ENCODE data around the gene REM2.

Gene REM2

GRCh38 chr14:22870811-22871223 is 12.2 kb upstream of the REM2 start:
- intact Hi-C loops (cut with DNase I; ENCODE audit: low total_unique reads) = no loop called here
- Histone ChIP-seq H3K27ac (peak overlapping the region; percentile 96 to 99), H3K27me3 (no peaks in the 10 kb centered on the region), H3K4me1 (peaks cover 0 to 47% (median 38%) of the 10 kb centered on the region in 4 donors), H3K9me3 (no peaks in the 10 kb centered on the region), H3K4me3 (peak overlapping the region; percentile 78 to 97), H3K36me3 (peaks cover 27 to 28% (median 28%) of the 10 kb centered on the region in 3 donors)
- no peak for DNase-seq
- TF ChIP-seq CTCF (IDR thresholded peaks at IDR 0.05) = no peak

GRCh38 chr14:22871224-22872032 is 11.6 kb upstream of the REM2 start, which contains the start of gene LRP10:
Gene LRP10 (plus strand): TSS chr14:22871740. CDS start chr14:22872304, 564 bp downstream.
- H3K27me3 ChIP-seq = no peaks in the 10 kb centered on the region
- intact Hi-C loops (cut with DNase I; ENCODE audit: low total_unique reads) = no loop called here
- peaks cover 0 to 48% (median 40%) of the 10 kb centered on the region in 4 donors for H3K4me1 ChIP-seq
- peaks cover 33 to 34% (median 34%) of the 10 kb centered on the region in 3 donors for H3K36me3 ChIP-seq
- peak within 1 kb of the TSS; percentile 78 to 97 for H3K4me3 ChIP-seq
- no peaks in the 10 kb centered on the region for H3K9me3 ChIP-seq
- TF ChIP-seq CTCF (IDR thresholded peaks at IDR 0.05) = no peak
- H3K27ac ChIP-seq = peak within 1 kb of the TSS; percentile 96 to 99
- peak; percentile 96 to 97 for DNase-seq

GRCh38 chr14:22872033-22872832 is 10.8 kb upstream of the REM2 start:
- peak; percentile 86 to 94 for DNase-seq
- Histone ChIP-seq H3K9me3 (no peaks in the 10 kb centered on the region), H3K4me1 (peaks cover 0 to 48% (median 40%) of the 10 kb centered on the region in 4 donors), H3K36me3 (peaks cover 41 to 42% (median 42%) of the 10 kb centered on the region in 3 donors), H3K27me3 (no peaks in the 10 kb centered on the region), H3K27ac (peak overlapping the region; percentile 96 to 99), H3K4me3 (peak overlapping the region; percentile 78 to 97)
- intact Hi-C loops (cut with DNase I; ENCODE audit: low total_unique reads) = no loop called here
- peak; percentile 92 to 94 for TF ChIP-seq CTCF (IDR thresholded peaks at IDR 0.05)

- intact Hi-C loops (cut with DNase I; ENCODE audit: low total_unique reads) = no loop called here
- Histone ChIP-seq H3K27ac (peak overlapping the region; percentile 96 to 99), H3K27me3 (no peaks in the 10 kb centered on the region), H3K4me3 (peak overlapping the region; percentile 78 to 97), H3K4me1 (peaks cover 0 to 48% (median 40%) of the 10 kb centered on the region in 4 donors), H3K36me3 (peaks cover 49 to 50% (median 50%) of the 10 kb centered on the region in 3 donors), H3K9me3 (no peaks in the 10 kb centered on the region)
- no peak for DNase-seq
- TF ChIP-seq CTCF (IDR thresholded peaks at IDR 0.05) = no peak
Observed at GRCh38 chr14:22872833-22873520, 10.0 kb upstream of the REM2 start.
